Gastrocnemius medialis (tissue), 4 donors: Measurements from ENCODE around the gene BLACAT1. TPM values are rescaled to one million over a fixed set of nuclear protein-coding genes. Genes with fewer than 3 reads are reported as not detected.
A peak's percentile ranks its signal among the peaks of the same experiment; 100 is the strongest.

Experiments used
- ATAC-seq, 2 donors: fragments of 150-250 bp; one replicate each; pipeline ENCODE4 v1.9.1; 2016
- DNase-seq, 2 donors: peaks; one replicate each; pipeline ENCODE4 v3.0.0-alpha.2; 2019
- H3K27ac ChIP-seq, 4 donors: fragments of 200-600 bp; sonication (generic); 1 replicate in 1 of 4; 2 replicates in 3 of 4; pipeline ENCODE4 v1.5.1; 2016 to 2018; ENCODE audit warnings: mild to moderate bottlenecking in 2 of 4, moderate library complexity in 1 of 4
- H3K27me3 ChIP-seq, 3 donors: fragments of 200-600 bp; sonication (generic) in 2 of 3; 1 replicate in 1 of 3; 2 replicates in 2 of 3; pipeline versions ENCODE4 v1.5.1 to v1.6.0; 2016 to 2019; ENCODE audit warnings: mild to moderate bottlenecking in 1 of 3, moderate library complexity in 1 of 3
- H3K36me3 ChIP-seq, 2 donors: fragments of 200-600 bp; sonication (generic) in 1 of 2; one replicate each; pipeline ENCODE4 v1.5.1; 2017 to 2018
- H3K4me1 ChIP-seq, 2 donors: fragments of 200-600 bp; sonication (generic) in 1 of 2; one replicate each; pipeline ENCODE4 v1.5.1; 2016 to 2017; ENCODE audit warnings: mild to moderate bottlenecking in 2 of 2
- H3K4me3 ChIP-seq, 4 donors: fragments of 200-600 bp; sonication (generic) in 3 of 4; 1 replicate in 1 of 4; 2 replicates in 3 of 4; pipeline ENCODE4 v1.5.1; 2016 to 2019; ENCODE audit warnings: mild to moderate bottlenecking in 2 of 4
- H3K9me3 ChIP-seq, 3 donors: fragments of 200-600 bp; sonication (generic) in 2 of 3; 1 replicate in 1 of 3; 2 replicates in 2 of 3; pipeline ENCODE4 v1.5.1; 2016 to 2019
- CTCF ChIP-seq, 5 experiments: fragments of 450-650 bp in 3 of 5; fragments of 200-600 bp in 2 of 5; sonication (generic) in 2 of 5; IDR thresholded peaks in 4 of 5; conservative IDR thresholded peaks in 1 of 5; 1 replicate in 4 of 5; 2 replicates in 1 of 5; pipeline ENCODE4 v1.5.1; 2016 to 2019; ENCODE audit warnings: antibody characterized with exemption in 5 of 5, mild to moderate bottlenecking in 3 of 5, moderate library complexity in 3 of 5
- POLR2A ChIP-seq, 2 donors: fragments of 450-650 bp; IDR thresholded peaks; one replicate each; pipeline ENCODE4 v1.6.1; 2017; ENCODE audit warnings: antibody characterized with exemption in 2 of 2, mild to moderate bottlenecking in 2 of 2, moderate library complexity in 2 of 2
- in situ Hi-C, 4 donors: fragments of 200-750 bp; cut with MboI; loops; one replicate each; pipeline versions ENCODE4 v1.15.0 to v1.8.0; 2017; ENCODE audit warnings: low sequenced_read_pairs in 4 of 4
- intact Hi-C: fragments of 100-400 bp; cut with DNase I; formaldehyde crosslinking; loops from one replicate; pipeline ENCODE4 v1.15.1; 2023; ENCODE audit warnings: low total_unique reads
- total RNA-seq, 4 donors: library from RNA; depleted of rRNA; stranded (reverse); fragments of >200 nt; gene quantifications; one replicate each; pipeline versions ENCODE4 v1.1.0 to v1.2.3, GENCODE V29; 2016

BLACAT1 gene
- total RNA-seq, 4 donors from 2014 or later, result not detected

DNA sequence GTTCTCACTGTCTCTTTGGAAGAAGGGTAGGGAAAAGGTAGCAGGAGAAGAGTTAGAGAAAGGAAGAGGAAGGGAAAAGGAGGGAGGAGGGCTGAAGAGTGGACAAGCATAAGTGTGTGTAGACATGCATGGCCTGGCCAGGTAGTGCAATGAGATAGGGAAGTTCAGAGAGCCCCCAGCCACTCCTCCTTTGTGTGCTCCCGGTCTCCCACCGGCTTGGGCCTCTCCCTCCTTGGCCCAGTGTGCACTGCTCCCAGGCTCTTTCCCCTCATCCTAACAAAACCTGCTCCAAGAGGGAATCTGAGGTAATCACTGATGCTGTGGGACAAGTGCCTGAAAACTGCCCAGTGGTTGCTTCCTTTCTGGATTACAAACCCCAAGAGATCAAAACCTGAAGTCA lies 23.7 kb downstream of the BLACAT1 start:
- Histone ChIP-seq H3K27me3 (no peaks in the 10 kb centered on the region), H3K27ac (no peak overlapping the region), H3K9me3 (no peaks in the 10 kb centered on the region), H3K4me3 (no peak overlapping the region), H3K4me1 (peaks cover 3 to 5% of the 10 kb centered on the region in 2 donors), H3K36me3 (no peaks in the 10 kb centered on the region)
- no peak for TF ChIP-seq CTCF (IDR thresholded peaks at IDR 0.05 in 4 of 5, conservative IDR thresholded peaks at IDR 0.05 in 1 of 5)
- TF ChIP-seq POLR2A (IDR thresholded peaks at IDR 0.05), result no peak
- ATAC-seq, result no peak
- intact Hi-C loops, result no loop called here
- in situ Hi-C loops, result no loop called here
- DNase-seq, result no peak

- H3K27ac ChIP-seq, result peak overlapping the region in 3 of 4 donors; percentile 48 to 64 (median 55)
- H3K4me3 ChIP-seq, result peak overlapping the region; percentile 50 to 72 (median 64)
- H3K36me3 ChIP-seq, result no peaks in the 10 kb centered on the region
- no peaks in the 10 kb centered on the region for H3K9me3 ChIP-seq
- peaks cover 0 to 5% of the 10 kb centered on the region in 2 donors for H3K4me1 ChIP-seq
- peak in 1 of 2 donors; percentile 48 for DNase-seq
- intact Hi-C loops (loop anchor here (1.0 kb wide), 1 partner anchor 34 kb away; no protein-coding TSS in a partner anchor), in situ Hi-C loops (no loop called here)
- TF ChIP-seq CTCF (IDR thresholded peaks at IDR 0.05 in 4 of 5, conservative IDR thresholded peaks at IDR 0.05 in 1 of 5) (peak; percentile 62 to 88 (median 79)), POLR2A (IDR thresholded peaks at IDR 0.05) (no peak)
- ATAC-seq, result peak; percentile 80 to 82
- H3K27me3 ChIP-seq, result no peaks in the 10 kb centered on the region
Observed at GRCh38 chr1:205430696-205431305, 25.0 kb downstream of the BLACAT1 start.

DNA sequence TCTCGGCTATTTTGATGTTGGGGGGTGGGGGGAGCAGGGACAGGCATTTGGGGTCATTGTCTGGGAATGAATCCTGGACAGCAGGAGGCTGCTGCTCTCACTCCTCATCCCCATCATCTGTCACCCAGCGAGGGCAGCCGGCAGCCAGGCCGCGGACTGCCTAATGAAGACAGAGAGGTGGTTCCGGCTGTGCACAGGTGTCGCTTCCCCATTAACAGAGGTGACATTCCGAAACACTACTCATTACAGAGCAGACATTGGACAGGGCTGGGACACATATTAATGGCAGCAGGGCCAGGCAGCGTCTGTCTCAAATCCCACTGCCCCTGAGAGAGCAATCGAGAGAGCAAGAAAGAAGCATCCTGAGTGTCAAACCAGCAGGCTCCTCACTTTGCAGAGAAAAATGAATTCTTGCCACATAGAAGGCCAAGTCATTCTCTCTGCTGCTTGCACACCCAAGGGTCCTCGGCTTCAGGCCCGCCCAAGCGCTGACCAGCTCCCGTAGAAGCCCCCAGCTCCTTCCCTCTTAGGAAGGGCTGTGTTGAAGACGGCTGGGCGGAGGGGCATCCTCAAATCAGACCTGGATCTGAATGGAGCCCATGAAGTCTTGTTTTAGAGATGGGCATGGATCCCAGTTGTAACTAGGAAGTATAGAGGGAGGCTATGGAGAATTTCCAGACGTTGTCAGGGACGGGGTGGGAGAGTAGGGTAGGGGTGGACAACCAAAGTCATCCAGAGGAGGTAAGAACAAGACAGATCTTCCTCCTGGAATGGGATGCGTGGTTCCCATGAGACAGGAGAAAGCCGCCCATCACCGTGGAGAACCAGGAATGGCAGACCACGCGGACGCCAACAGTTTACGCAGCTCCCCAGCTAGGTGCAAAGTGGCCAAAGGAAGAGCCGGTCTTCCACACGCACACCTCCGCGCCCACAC lies 25.8 kb downstream of the BLACAT1 start:
- TF ChIP-seq POLR2A (IDR thresholded peaks at IDR 0.05) (no peak), CTCF (IDR thresholded peaks at IDR 0.05 in 4 of 5, conservative IDR thresholded peaks at IDR 0.05 in 1 of 5) (no peak)
- intact Hi-C loops, result loop anchor here (1.0 kb wide), 1 partner anchor 33 kb away; no protein-coding TSS in a partner anchor
- H3K27ac ChIP-seq, result peak overlapping the region in 2 of 4 donors; percentile 48 to 64

DNA sequence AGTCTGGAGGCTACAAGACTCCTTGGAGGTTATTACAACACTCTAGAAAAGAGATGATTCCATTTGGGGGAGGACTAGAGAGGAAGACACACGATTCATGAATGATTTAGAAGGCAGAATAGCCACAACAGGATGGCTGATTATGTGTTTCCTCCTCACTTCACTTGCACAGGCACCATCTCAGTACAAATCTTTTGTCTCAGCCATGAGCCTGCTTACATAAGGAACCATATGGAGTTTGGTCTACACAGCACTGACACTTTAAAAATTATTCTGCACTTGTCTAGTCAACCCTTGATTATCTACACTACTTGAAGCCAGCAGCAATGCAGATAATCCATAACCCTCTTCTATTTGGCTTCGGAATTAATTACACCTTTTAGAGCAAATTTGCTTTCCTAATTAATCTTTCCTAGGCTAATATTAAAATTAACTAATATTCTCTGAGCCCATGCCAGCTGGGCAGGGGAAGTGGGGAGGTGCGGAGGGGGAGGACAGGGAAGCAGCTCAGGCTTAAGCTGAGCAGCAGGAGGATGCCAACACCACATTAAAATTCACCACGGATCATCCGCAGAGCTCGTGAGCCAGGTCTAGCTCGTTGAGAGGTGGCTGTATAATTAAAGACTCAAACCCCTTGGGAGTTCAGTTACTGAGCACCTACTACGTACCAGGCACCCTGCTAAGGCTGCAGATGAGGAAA lies 30.8 kb downstream of the BLACAT1 start:
- DNase-seq, result no peak
- no peak overlapping the region for H3K4me3 ChIP-seq
- H3K27me3 ChIP-seq, result no peaks in the 10 kb centered on the region
- no peaks in the 10 kb centered on the region for H3K9me3 ChIP-seq
- no peak for ATAC-seq
- in situ Hi-C loops, result no loop called here
- TF ChIP-seq POLR2A (IDR thresholded peaks at IDR 0.05) (no peak), CTCF (IDR thresholded peaks at IDR 0.05 in 4 of 5, conservative IDR thresholded peaks at IDR 0.05 in 1 of 5) (no peak)
- intact Hi-C loops, result no loop called here
- H3K4me1 ChIP-seq, result peaks cover 24 to 31% of the 10 kb centered on the region in 2 donors
- H3K36me3 ChIP-seq, result no peaks in the 10 kb centered on the region
- no peak overlapping the region for H3K27ac ChIP-seq

More for the DNA sequence above, 25.8 kb downstream of the BLACAT1 start:
- Histone ChIP-seq H3K36me3 (no peaks in the 10 kb centered on the region), H3K27me3 (no peaks in the 10 kb centered on the region), H3K4me3 (peak overlapping the region; percentile 50 to 72 (median 64)), H3K9me3 (no peaks in the 10 kb centered on the region), H3K4me1 (peaks cover 2 to 5% of the 10 kb centered on the region in 2 donors)
- in situ Hi-C loops, result no loop called here
- ATAC-seq (peak in 1 of 2 donors; percentile 10), DNase-seq (no peak)
